Hepatocyte (in vitro differentiated cells): ENCODE results near the gene C14orf180.

Experiments
- EZH2phosphoT487 ChIP-seq: fragments of 200-600 bp; sonication (generic); IDR thresholded peaks from one replicate; pipeline ENCODE4 v1.6.1; 2018; ENCODE audit warnings: antibody characterized with exemption, mild to moderate bottlenecking, low read depth, moderate library complexity; ENCODE audit not compliant: unreplicated experiment, severe bottlenecking
- TF ChIP-seq, protein P1 (sequence below): fragments of 200-600 bp; sonication (generic); IDR thresholded peaks from 2 replicates; pipeline ENCODE4 v1.5.1; 2016; ENCODE audit warnings: antibody characterized with exemption, mild to moderate bottlenecking; ENCODE audit not compliant: poor library complexity

DNA sequence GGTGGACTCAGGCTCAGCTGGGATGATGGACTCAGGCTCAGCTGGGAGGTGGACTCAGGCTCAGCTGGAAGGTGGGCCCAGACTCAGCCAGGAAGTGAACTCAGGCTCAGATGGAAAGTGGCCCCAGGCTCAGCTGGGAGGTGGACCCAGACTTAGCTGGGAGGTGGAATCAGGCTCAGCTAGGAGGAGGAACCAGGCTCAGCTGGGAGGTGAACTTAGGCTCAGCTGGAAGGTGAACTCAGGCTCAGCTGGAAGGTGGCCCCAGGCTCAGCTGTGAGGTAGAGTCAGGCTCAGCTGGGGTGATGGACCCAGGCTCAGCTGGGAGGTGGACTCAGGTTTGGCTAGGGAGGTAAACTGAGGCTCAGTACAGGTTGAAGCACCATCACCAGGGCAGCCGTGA lies 21.8 kb upstream of the C14orf180 start:
- TF ChIP-seq EZH2phosphoT487: no peak
- TF ChIP-seq, protein P1, sequence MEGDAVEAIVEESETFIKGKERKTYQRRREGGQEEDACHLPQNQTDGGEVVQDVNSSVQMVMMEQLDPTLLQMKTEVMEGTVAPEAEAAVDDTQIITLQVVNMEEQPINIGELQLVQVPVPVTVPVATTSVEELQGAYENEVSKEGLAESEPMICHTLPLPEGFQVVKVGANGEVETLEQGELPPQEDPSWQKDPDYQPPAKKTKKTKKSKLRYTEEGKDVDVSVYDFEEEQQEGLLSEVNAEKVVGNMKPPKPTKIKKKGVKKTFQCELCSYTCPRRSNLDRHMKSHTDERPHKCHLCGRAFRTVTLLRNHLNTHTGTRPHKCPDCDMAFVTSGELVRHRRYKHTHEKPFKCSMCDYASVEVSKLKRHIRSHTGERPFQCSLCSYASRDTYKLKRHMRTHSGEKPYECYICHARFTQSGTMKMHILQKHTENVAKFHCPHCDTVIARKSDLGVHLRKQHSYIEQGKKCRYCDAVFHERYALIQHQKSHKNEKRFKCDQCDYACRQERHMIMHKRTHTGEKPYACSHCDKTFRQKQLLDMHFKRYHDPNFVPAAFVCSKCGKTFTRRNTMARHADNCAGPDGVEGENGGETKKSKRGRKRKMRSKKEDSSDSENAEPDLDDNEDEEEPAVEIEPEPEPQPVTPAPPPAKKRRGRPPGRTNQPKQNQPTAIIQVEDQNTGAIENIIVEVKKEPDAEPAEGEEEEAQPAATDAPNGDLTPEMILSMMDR: no peak
